ENCODE measurements around the gene SMARCB1.

SMARCB1 gene

GRCh38 chr22:23877566-23877965, 90.8 kb downstream of the SMARCB1 start:
- POLR2A ChIA-PET = no interaction called here
- 94% methylated on average over 8 of the region's 8 CpGs for WGBS (ENCODE audit: insufficient coverage)
- CTCF ChIA-PET = interaction anchor here (1.4 kb wide), 1 partner anchor 27 kb away, joined by 5 read pairs; no protein-coding TSS in a partner anchor
- Histone ChIP-seq H3K4me1 (ENCODE audit: control extremely low read depth in 1 of 4, control insufficient read depth in 4 of 4, insufficient read depth in 4 of 4, low read length in 3 of 4) (no peaks in the 10 kb centered on the region), H3K9me3 (ENCODE audit: control extremely low read depth in 1 of 5, control insufficient read depth in 4 of 5, insufficient read depth in 2 of 5, low read depth in 1 of 5, low read length in 4 of 5) (no peaks in the 10 kb centered on the region), H3K27me3 (replicated peaks in 2 of 5; ENCODE audit: control insufficient read depth in 4 of 5, insufficient read depth in 5 of 5, low read length in 4 of 5) (no peaks in the 10 kb centered on the region), H3K36me3 (ENCODE audit: control insufficient read depth in 4 of 4, insufficient read depth in 4 of 4, low read length in 3 of 4) (peaks cover 0 to 18% (median 10%) of the 10 kb centered on the region in 4 experiments), H3K4me3 (ENCODE audit: control insufficient read depth in 1 of 7, extremely low read depth in 1 of 7, insufficient read depth in 4 of 7, low read depth in 2 of 7, low read length in 6 of 7) (no peak overlapping the region), H3K27ac (ENCODE audit: insufficient read depth in 1 of 2, low read depth in 1 of 2, low read length in 2 of 2, poor library complexity in 1 of 2, severe bottlenecking in 2 of 2) (no peak overlapping the region)
- DNase-seq = no peak

- ChIA-PET POLR2A (no interaction called here), CTCF (interaction anchor here (1.4 kb wide), 1 partner anchor 28 kb away, joined by 5 read pairs; no protein-coding TSS in a partner anchor)
- WGBS (ENCODE audit: insufficient coverage) = 100% methylated on average over 6 of the region's 7 CpGs
- Histone ChIP-seq H3K27me3 (replicated peaks in 2 of 5; ENCODE audit: control insufficient read depth in 4 of 5, insufficient read depth in 5 of 5, low read length in 4 of 5) (no peaks in the 10 kb centered on the region), H3K27ac (ENCODE audit: insufficient read depth in 1 of 2, low read depth in 1 of 2, low read length in 2 of 2, poor library complexity in 1 of 2, severe bottlenecking in 2 of 2) (no peak overlapping the region), H3K9me3 (ENCODE audit: control extremely low read depth in 1 of 5, control insufficient read depth in 4 of 5, insufficient read depth in 2 of 5, low read depth in 1 of 5, low read length in 4 of 5) (no peaks in the 10 kb centered on the region), H3K4me3 (ENCODE audit: control insufficient read depth in 1 of 7, extremely low read depth in 1 of 7, insufficient read depth in 4 of 7, low read depth in 2 of 7, low read length in 6 of 7) (no peak overlapping the region), H3K36me3 (ENCODE audit: control insufficient read depth in 4 of 4, insufficient read depth in 4 of 4, low read length in 3 of 4) (peaks cover 0 to 19% (median 10%) of the 10 kb centered on the region in 4 experiments), H3K4me1 (ENCODE audit: control extremely low read depth in 1 of 4, control insufficient read depth in 4 of 4, insufficient read depth in 4 of 4, low read length in 3 of 4) (no peaks in the 10 kb centered on the region)
- no peak for DNase-seq
Observed at GRCh38 chr22:23878219-23878618, 91.5 kb downstream of the SMARCB1 start.

- no peaks in the 10 kb centered on the region for H3K27me3 ChIP-seq (replicated peaks in 2 of 5; ENCODE audit: control insufficient read depth in 4 of 5, insufficient read depth in 5 of 5, low read length in 4 of 5)
- no peak overlapping the region for H3K27ac ChIP-seq (ENCODE audit: insufficient read depth in 1 of 2, low read depth in 1 of 2, low read length in 2 of 2, poor library complexity in 1 of 2, severe bottlenecking in 2 of 2)
- 94% methylated on average over 13 of the region's 20 CpGs for WGBS (ENCODE audit: insufficient coverage)
- CTCF ChIA-PET = interaction anchor here (1.3 to 2.1 kb wide), 2 partner anchors 11 to 20 kb away, joined by 3 to 6 read pairs; no protein-coding TSS in a partner anchor
- peaks cover 0 to 9% (median 6%) of the 10 kb centered on the region in 4 experiments for H3K36me3 ChIP-seq (ENCODE audit: control insufficient read depth in 4 of 4, insufficient read depth in 4 of 4, low read length in 3 of 4)
- no peaks in the 10 kb centered on the region for H3K9me3 ChIP-seq (ENCODE audit: control extremely low read depth in 1 of 5, control insufficient read depth in 4 of 5, insufficient read depth in 2 of 5, low read depth in 1 of 5, low read length in 4 of 5)
- POLR2A ChIA-PET = no interaction called here
- no peak for DNase-seq
- H3K4me3 ChIP-seq (ENCODE audit: control insufficient read depth in 1 of 7, extremely low read depth in 1 of 7, insufficient read depth in 4 of 7, low read depth in 2 of 7, low read length in 6 of 7) = no peak overlapping the region
- no peaks in the 10 kb centered on the region for H3K4me1 ChIP-seq (ENCODE audit: control extremely low read depth in 1 of 4, control insufficient read depth in 4 of 4, insufficient read depth in 4 of 4, low read length in 3 of 4)
Observed at GRCh38 chr22:23882370-23882769, 95.6 kb downstream of the SMARCB1 start.

GRCh38 chr22:23883658-23884057, 96.9 kb downstream of the SMARCB1 start:
- Histone ChIP-seq H3K36me3 (ENCODE audit: control insufficient read depth in 4 of 4, insufficient read depth in 4 of 4, low read length in 3 of 4) (peaks cover 0 to 6% (median 1%) of the 10 kb centered on the region in 4 experiments), H3K27me3 (replicated peaks in 2 of 5; ENCODE audit: control insufficient read depth in 4 of 5, insufficient read depth in 5 of 5, low read length in 4 of 5) (no peaks in the 10 kb centered on the region), H3K9me3 (ENCODE audit: control extremely low read depth in 1 of 5, control insufficient read depth in 4 of 5, insufficient read depth in 2 of 5, low read depth in 1 of 5, low read length in 4 of 5) (no peaks in the 10 kb centered on the region), H3K4me1 (ENCODE audit: control extremely low read depth in 1 of 4, control insufficient read depth in 4 of 4, insufficient read depth in 4 of 4, low read length in 3 of 4) (no peaks in the 10 kb centered on the region), H3K27ac (ENCODE audit: insufficient read depth in 1 of 2, low read depth in 1 of 2, low read length in 2 of 2, poor library complexity in 1 of 2, severe bottlenecking in 2 of 2) (no peak overlapping the region), H3K4me3 (ENCODE audit: control insufficient read depth in 1 of 7, extremely low read depth in 1 of 7, insufficient read depth in 4 of 7, low read depth in 2 of 7, low read length in 6 of 7) (no peak overlapping the region)
- no peak for DNase-seq
- WGBS (ENCODE audit: insufficient coverage) = 100% methylated on average over 3 of the region's 9 CpGs
- POLR2A ChIA-PET = no interaction called here
- CTCF ChIA-PET = interaction anchor here (0.8 to 2.1 kb wide), 3 partner anchors 10 to 15 kb away, joined by 3 to 6 read pairs (median 3); no protein-coding TSS in a partner anchor

GRCh38 chr22:23884140-23884539, 97.4 kb downstream of the SMARCB1 start:
- ChIA-PET CTCF (interaction anchor here (0.8 to 2.1 kb wide), 3 partner anchors 9 to 14 kb away, joined by 3 to 6 read pairs (median 3); no protein-coding TSS in a partner anchor), POLR2A (no interaction called here)
- Histone ChIP-seq H3K9me3 (ENCODE audit: control extremely low read depth in 1 of 5, control insufficient read depth in 4 of 5, insufficient read depth in 2 of 5, low read depth in 1 of 5, low read length in 4 of 5) (no peaks in the 10 kb centered on the region), H3K4me3 (ENCODE audit: control insufficient read depth in 1 of 7, extremely low read depth in 1 of 7, insufficient read depth in 4 of 7, low read depth in 2 of 7, low read length in 6 of 7) (no peak overlapping the region), H3K4me1 (ENCODE audit: control extremely low read depth in 1 of 4, control insufficient read depth in 4 of 4, insufficient read depth in 4 of 4, low read length in 3 of 4) (no peaks in the 10 kb centered on the region), H3K27ac (ENCODE audit: insufficient read depth in 1 of 2, low read depth in 1 of 2, low read length in 2 of 2, poor library complexity in 1 of 2, severe bottlenecking in 2 of 2) (no peak overlapping the region), H3K27me3 (replicated peaks in 2 of 5; ENCODE audit: control insufficient read depth in 4 of 5, insufficient read depth in 5 of 5, low read length in 4 of 5) (no peaks in the 10 kb centered on the region), H3K36me3 (ENCODE audit: control insufficient read depth in 4 of 4, insufficient read depth in 4 of 4, low read length in 3 of 4) (peaks cover 0 to 6% (median 1%) of the 10 kb centered on the region in 4 experiments)
- WGBS (ENCODE audit: insufficient coverage) = 93% methylated on average over 9 of the region's 9 CpGs
- DNase-seq = no peak

Measured in common myeloid progenitor, CD34-positive (primary cell).